Erythroblast (primary cell): Measurements from ENCODE around the gene ELAVL1.

Experiments
- DNase-seq, 2 experiments: peaks; one replicate each; lab custom pipeline; 2025; lab: John Stamatoyannopoulos, UW
- GATA1 ChIP-seq: IDR thresholded peaks from 2 replicates; pipeline ENCODE4 v1.6.1; 2011; ENCODE audit warnings: low read depth, mild to moderate bottlenecking, control low read depth, low read length, moderate library complexity
- POLR2A ChIP-seq: IDR thresholded peaks from 2 replicates; pipeline ENCODE4 v1.6.1; 2011; ENCODE audit warnings: mild to moderate bottlenecking, low read length

The ELAVL1 gene

GRCh38 chr19:7940841-7941240 is 64.6 kb downstream of the ELAVL1 start:
- TF ChIP-seq GATA1 (no peak), POLR2A (no peak)
- no peak for DNase-seq

- no peak for TF ChIP-seq POLR2A
- TF ChIP-seq GATA1, result no peak
Observed at GRCh38 chr19:7934766-7935165, 70.7 kb downstream of the ELAVL1 start.

GRCh38 chr19:7933828-7934725 is 71.4 kb downstream of the ELAVL1 start:
- TF ChIP-seq GATA1 (no peak), POLR2A (no peak)

More at GRCh38 chr19:7934766-7935165, 70.7 kb downstream of the ELAVL1 start:
- no peak for DNase-seq

GRCh38 chr19:7933411-7933810 is 72.0 kb downstream of the ELAVL1 start:
- no peak for DNase-seq
- no peak for TF ChIP-seq POLR2A
- TF ChIP-seq GATA1, result no peak

More at GRCh38 chr19:7933828-7934725, 71.4 kb downstream of the ELAVL1 start:
- no peak for DNase-seq

- DNase-seq, result no peak
- TF ChIP-seq GATA1, result no peak
- no peak for TF ChIP-seq POLR2A
Observed at GRCh38 chr19:7932930-7933300, 72.5 kb downstream of the ELAVL1 start.

- TF ChIP-seq GATA1 (no peak), POLR2A (no peak)
- no peak for DNase-seq
Observed at GRCh38 chr19:7932276-7932929, 73.0 kb downstream of the ELAVL1 start.

GRCh38 chr19:7931221-7932061 is 74.0 kb downstream of the ELAVL1 start:
- TF ChIP-seq POLR2A, result no peak
- no peak for TF ChIP-seq GATA1
- no peak for DNase-seq

GRCh38 chr19:7930765-7931164 is 74.7 kb downstream of the ELAVL1 start:
- TF ChIP-seq GATA1 (no peak), POLR2A (no peak)
- no peak for DNase-seq

- DNase-seq, result peak in 1 of 2 experiments; percentile 45
Observed at GRCh38 chr19:7930030-7930429, 75.4 kb downstream of the ELAVL1 start.

GRCh38 chr19:7928741-7929701 is 76.4 kb downstream of the ELAVL1 start:
- no peak for TF ChIP-seq POLR2A
- TF ChIP-seq GATA1, result no peak
- peak; percentile 64 to 73 for DNase-seq

- TF ChIP-seq POLR2A (no peak), GATA1 (no peak)
- no peak for DNase-seq
Observed at GRCh38 chr19:7928334-7928706, 77.1 kb downstream of the ELAVL1 start.

GRCh38 chr19:7927605-7928333 is 77.7 kb downstream of the ELAVL1 start:
- DNase-seq, result no peak
- no peak for TF ChIP-seq POLR2A
